GM18861 (cell line): ENCODE results near the gene PIK3C2G.

ENCODE experiments used
- ATAC-seq: cut with Tn5 transposase; IDR thresholded peaks from one replicate; pipeline ENCODE4 v1.9.1; 2021; ENCODE audit not compliant: unreplicated experiment

The PIK3C2G gene

GRCh38 chr12:18415227-18415626 lies 153.9 kb downstream of the PIK3C2G start:
- ATAC-seq, result no peak

GRCh38 chr12:18416412-18416811 lies 155.1 kb downstream of the PIK3C2G start:
- ATAC-seq, result no peak

DNA sequence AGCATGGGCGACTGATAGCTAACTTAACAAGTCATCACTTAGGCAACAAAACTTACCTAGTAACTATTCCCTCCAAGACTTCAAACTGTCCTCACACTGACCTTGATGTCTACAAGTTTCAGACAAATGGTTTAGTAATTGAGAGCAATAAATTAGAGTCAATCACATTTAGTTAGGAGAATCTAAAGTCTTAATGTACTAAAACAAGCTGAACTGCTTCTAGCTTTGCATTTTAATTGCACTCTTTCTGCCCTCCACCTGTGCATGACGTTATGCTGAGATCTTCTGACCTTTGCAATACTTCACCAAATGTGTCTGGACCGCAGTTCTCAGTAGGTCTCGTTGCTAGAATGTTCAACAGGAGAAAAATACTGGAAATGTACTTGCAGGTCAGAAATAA lies 158.0 kb downstream of the PIK3C2G start:
- no peak for ATAC-seq

GRCh38 chr12:18421867-18422266 lies 160.5 kb downstream of the PIK3C2G start:
- ATAC-seq, result no peak

- ATAC-seq, result no peak
Observed at GRCh38 chr12:18422871-18423270, 161.6 kb downstream of the PIK3C2G start.

- no peak for ATAC-seq
Observed at GRCh38 chr12:18424857-18425256, 163.5 kb downstream of the PIK3C2G start.

- no peak for ATAC-seq
Observed at GRCh38 chr12:18427520-18427919, 166.2 kb downstream of the PIK3C2G start.

DNA sequence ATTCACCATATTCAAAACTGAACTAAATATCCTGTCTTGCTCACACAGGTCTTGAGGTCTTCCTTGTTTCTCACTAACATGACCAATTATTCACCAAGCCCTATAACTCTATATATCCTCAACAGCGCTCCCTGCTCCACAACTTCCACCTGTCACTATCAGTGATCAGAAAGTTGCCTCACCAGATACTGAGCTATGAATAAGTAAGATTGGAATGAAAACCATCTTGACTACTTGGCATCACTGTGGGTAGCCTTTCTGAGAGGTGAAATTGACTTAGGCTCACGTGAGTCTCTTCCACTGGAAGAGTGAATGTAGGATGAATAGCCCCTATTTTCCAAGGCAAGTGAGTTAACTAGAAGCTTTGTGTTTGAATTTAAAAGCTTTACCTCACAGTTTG lies 167.1 kb downstream of the PIK3C2G start:
- no peak for ATAC-seq

DNA sequence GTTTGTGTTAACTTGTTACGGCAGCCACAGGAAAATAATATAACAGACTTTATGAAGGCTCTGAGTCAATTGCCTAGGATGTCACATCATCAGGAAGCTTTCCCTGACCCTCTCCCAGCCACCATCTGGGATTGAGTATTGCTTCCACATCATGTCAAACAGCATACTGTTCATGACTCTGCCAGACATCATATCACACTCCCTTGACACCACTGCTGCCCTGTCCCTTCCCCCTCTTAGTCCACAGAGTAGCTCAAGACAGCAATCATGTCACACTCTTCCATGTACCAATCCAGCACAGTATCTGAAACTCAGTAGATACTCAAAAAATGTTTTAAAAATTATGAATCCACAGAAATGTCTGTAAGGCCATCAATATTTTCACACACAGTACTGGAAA lies 168.0 kb downstream of the PIK3C2G start:
- ATAC-seq, result no peak

GRCh38 chr12:18430425-18431048 lies 169.2 kb downstream of the PIK3C2G start:
- ATAC-seq, result no peak

- no peak for ATAC-seq
Observed at GRCh38 chr12:18431771-18432170, 170.5 kb downstream of the PIK3C2G start.

DNA sequence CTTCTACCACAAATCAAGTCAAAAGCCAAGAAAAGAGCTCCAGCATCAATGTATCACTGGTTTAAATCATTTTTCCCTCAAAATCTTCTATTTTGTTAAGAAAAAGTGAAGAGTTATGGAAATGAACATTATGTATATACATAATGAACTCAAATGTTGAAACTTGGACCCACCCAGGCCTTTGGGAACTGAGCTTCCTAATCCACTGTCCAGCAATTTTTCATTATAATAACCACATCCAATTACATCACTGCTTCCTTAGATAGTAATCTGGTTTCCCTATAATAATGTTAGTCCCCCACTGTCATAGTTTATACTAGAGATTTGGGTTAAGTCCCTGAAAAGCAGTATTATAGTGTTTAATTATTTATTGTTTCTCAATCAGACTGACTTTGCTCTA lies 170.9 kb downstream of the PIK3C2G start:
- ATAC-seq, result no peak

- no peak for ATAC-seq
Observed at GRCh38 chr12:18436170-18436569, 174.9 kb downstream of the PIK3C2G start.

GRCh38 chr12:18439541-18439940 lies 178.2 kb downstream of the PIK3C2G start:
- no peak for ATAC-seq

- ATAC-seq, result no peak
Observed at GRCh38 chr12:18443768-18444437, 182.6 kb downstream of the PIK3C2G start.

- no peak for ATAC-seq
Observed at GRCh38 chr12:18446061-18446644, 184.8 kb downstream of the PIK3C2G start.

DNA sequence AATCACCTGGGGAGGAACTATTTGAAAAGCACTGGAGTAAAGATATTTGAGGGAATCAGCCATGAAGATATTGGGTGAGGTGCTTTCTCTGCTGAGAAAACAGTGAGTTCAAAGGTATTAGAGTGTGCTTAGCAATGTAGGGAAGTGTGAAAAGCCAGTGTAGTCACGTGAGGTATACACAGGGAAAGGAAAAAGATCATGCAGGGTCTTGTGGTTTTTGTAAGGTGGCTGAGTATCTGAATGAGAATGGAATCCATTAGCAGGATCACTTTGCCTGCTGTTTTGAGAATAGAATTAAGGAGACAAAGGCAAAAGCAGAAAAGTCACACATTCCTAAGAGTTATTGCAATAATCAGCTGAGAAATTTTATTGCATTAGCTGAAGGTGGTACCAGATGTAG lies 193.0 kb downstream of the PIK3C2G start:
- ATAC-seq, result no peak

GRCh38 chr12:18456344-18456743 lies 195.0 kb downstream of the PIK3C2G start:
- no peak for ATAC-seq

DNA sequence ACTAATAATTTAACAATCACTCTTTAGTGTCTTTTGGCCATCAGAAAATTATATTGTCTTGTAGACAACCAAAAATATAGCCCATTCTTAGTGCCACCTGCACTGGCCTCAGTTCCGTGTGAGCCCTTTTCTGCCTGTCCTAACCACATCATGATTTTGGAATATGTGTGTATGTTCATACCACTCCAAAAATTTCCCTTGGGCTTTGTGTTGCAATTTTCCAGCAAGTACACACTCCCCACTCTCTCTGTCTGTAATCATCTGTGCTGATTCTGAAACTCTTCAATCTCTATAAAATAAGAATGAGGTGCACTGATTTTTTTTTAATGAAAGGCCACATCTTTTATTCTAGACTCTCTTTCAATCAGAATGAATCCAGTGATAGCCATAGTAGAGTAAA lies 196.0 kb downstream of the PIK3C2G start:
- no peak for ATAC-seq

DNA sequence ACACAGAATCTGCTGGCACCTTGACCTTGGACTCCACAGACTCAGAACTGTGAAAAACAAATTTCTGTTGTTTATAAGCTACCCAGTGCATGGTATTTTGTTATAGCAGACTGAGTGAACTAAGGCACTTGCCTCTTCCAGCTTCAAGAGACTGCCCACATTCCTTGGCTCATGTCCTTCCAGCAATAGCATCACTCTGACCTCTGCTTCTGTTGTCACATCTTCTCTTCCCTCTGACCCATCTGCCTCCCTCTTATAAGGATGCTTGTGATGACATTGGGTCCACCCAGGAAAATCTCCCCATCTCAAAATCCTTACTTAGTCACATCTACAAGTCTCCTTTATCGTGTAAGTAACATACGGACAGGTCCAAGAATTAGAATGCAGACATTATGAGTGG lies 200.4 kb downstream of the PIK3C2G start:
- no peak for ATAC-seq

GRCh38 chr12:18462442-18462841 lies 201.1 kb downstream of the PIK3C2G start:
- no peak for ATAC-seq

- no peak for ATAC-seq
Observed at GRCh38 chr12:18467620-18468245, 206.4 kb downstream of the PIK3C2G start.
